GM12878 (cell line): Measurements from ENCODE around the gene FEN1. TPM values are rescaled to one million over a fixed set of nuclear protein-coding genes. Genes with fewer than 3 reads are reported as not detected.

Experiments
- ATAC-seq: fragments of 200-7000 bp; cut with Tn5 transposase; 3 replicates; pipeline ENCODE4 v1.9.1; 2020; ENCODE audit warnings: mild to moderate bottlenecking, moderate library complexity
- BruUV-seq: library from RNA; stranded (reverse); fragments of 400-500 nt; replicated peaks from 2 replicates; lab custom pipeline; 2021; lab: Mats Ljungman, UMichigan
- CTCF ChIA-PET: fragments of 300-600 bp; sonication (Branson Sonifier 250); formaldehyde crosslinking; extraction: SDS; loops from one replicate; lab custom pipeline; 2021; ENCODE audit warnings: inconsistent platforms; lab: Yijun Ruan, JAX
- POLR2A ChIA-PET: fragments of 350-600 bp; formaldehyde crosslinking; extraction: SDS; loops from one replicate; lab custom pipeline; 2021; ENCODE audit warnings: inconsistent platforms; lab: Charles Lee
- RAD21 ChIA-PET: fragments of 300-600 bp; sonication (Branson Sonifier 250); formaldehyde crosslinking; loops from one replicate; lab custom pipeline; 2023; ENCODE audit warnings: antibody characterized with exemption; ENCODE audit not compliant: unreplicated experiment; lab: Charles Lee
- SMC1A ChIA-PET: fragments of 300-600 bp; sonication (Branson Sonifier 250); formaldehyde crosslinking; loops from one replicate; lab custom pipeline; 2023; ENCODE audit not compliant: unreplicated experiment, uncharacterized antibody; lab: Charles Lee
- DNase-seq: peaks from one replicate; pipeline ENCODE4 v3.0.0-alpha.2; 2011; ENCODE audit warnings: low read depth, low spot score
- FAIRE-seq: peaks from 3 replicates; lab custom pipeline; 2011; peaks lifted over from hg19 to GRCh38; lab: Jason Lieb, UNC
- H2AFZ ChIP-seq: 2 replicates; pipeline ENCODE4 v1.6.0; 2011; ENCODE audit warnings: low read depth, low read length, control low read depth; ENCODE audit not compliant: control insufficient read depth
- H3K27ac ChIP-seq: 2 replicates; pipeline ENCODE4 v1.5.1; 2011; ENCODE audit warnings: control low read depth; ENCODE audit not compliant: control insufficient read depth, insufficient read depth
- H3K27me3 ChIP-seq, 2 experiments: replicated peaks in 1 of 2; 2 replicates each; pipeline versions ENCODE4 v1.6.0 to v1.6.1; 2011; ENCODE audit warnings: low read length in 1 of 2; ENCODE audit not compliant: control insufficient read depth in 2 of 2, insufficient read depth in 2 of 2
- H3K36me3 ChIP-seq, 2 experiments: 2 replicates each; pipeline ENCODE4 v1.5.1; 2011; ENCODE audit warnings: low read length in 1 of 2; ENCODE audit not compliant: control insufficient read depth in 2 of 2, insufficient read depth in 2 of 2
- H3K4me1 ChIP-seq: 2 replicates; pipeline ENCODE4 v1.6.1; 2011; ENCODE audit warnings: mild to moderate bottlenecking, low read length, moderate library complexity, mixed read lengths; ENCODE audit not compliant: control insufficient read depth, insufficient read depth
- H3K4me2 ChIP-seq: 2 replicates; pipeline ENCODE4 v1.6.0; 2011; ENCODE audit warnings: control low read depth; ENCODE audit not compliant: control insufficient read depth, insufficient read depth
- H3K4me3 ChIP-seq: fragments of 200-600 bp; sonication (generic); 2 replicates; pipeline ENCODE4 v1.5.1; 2016
- H3K79me2 ChIP-seq: 2 replicates; pipeline ENCODE4 v1.6.0; 2011; ENCODE audit warnings: low read length; ENCODE audit not compliant: control insufficient read depth, insufficient read depth
- H3K9ac ChIP-seq: 2 replicates; pipeline ENCODE4 v1.8.0; 2011; ENCODE audit warnings: low read length, control low read depth, mixed read lengths; ENCODE audit not compliant: control insufficient read depth, insufficient read depth
- H3K9me3 ChIP-seq: replicated peaks from 3 replicates; pipeline ENCODE4 v1.5.1; 2011; ENCODE audit warnings: mild to moderate bottlenecking, low read length; ENCODE audit not compliant: control insufficient read depth, insufficient read depth
- H4K20me1 ChIP-seq: 2 replicates; pipeline ENCODE4 v1.6.0; 2011; ENCODE audit not compliant: control insufficient read depth, insufficient read depth
- BACH1 ChIP-seq: fragments of 450-650 bp; IDR thresholded peaks from 2 replicates; pipeline ENCODE4 v1.6.1; 2017; ENCODE audit warnings: mild to moderate bottlenecking, borderline replicate concordance
- GATAD2B ChIP-seq: fragments of 450-650 bp; conservative IDR thresholded peaks from 2 replicates; pipeline ENCODE4 v1.6.1; 2017; ENCODE audit warnings: low read depth, mild to moderate bottlenecking, moderate library complexity
- NR2F1 ChIP-seq: fragments of 450-650 bp; conservative IDR thresholded peaks from 2 replicates; pipeline ENCODE4 v1.6.1; 2017; ENCODE audit warnings: mild to moderate bottlenecking
- POLR2AphosphoS2 ChIP-seq: IDR thresholded peaks from 2 replicates; pipeline ENCODE4 v1.6.1; 2011; ENCODE audit warnings: low read depth, mild to moderate bottlenecking, low read length, improper control_type of control experiment, moderate library complexity
- RAD21 ChIP-seq: IDR thresholded peaks from 2 replicates; pipeline ENCODE4 v1.6.1; 2011; ENCODE audit warnings: mild to moderate bottlenecking, low read depth, low read length, moderate library complexity; ENCODE audit not compliant: insufficient read depth
- RB1 ChIP-seq: fragments of 450-650 bp; formaldehyde crosslinking; IDR thresholded peaks from 2 replicates; pipeline ENCODE4 v1.6.1; 2017; ENCODE audit warnings: mild to moderate bottlenecking, borderline replicate concordance
- SMAD1 ChIP-seq: fragments of 450-650 bp; IDR thresholded peaks from 2 replicates; pipeline ENCODE4 v1.6.1; 2018; ENCODE audit warnings: mild to moderate bottlenecking, low read depth; ENCODE audit not compliant: partially characterized antibody
- WGBS: methylation state at CpG from one replicate; pipeline ENCODE4 v1.1.6; 2016; ENCODE audit warnings: low lambda C conversion rate; ENCODE audit not compliant: insufficient replicate concordance, insufficient coverage; ENCODE audit errors: missing lambda C conversion rate; 5-methylcytosine and 5-hydroxymethylcytosine counted together
- in situ Hi-C: fragments of 300-500 bp; cut with MboI; formaldehyde crosslinking; loops from 9 replicates; pipeline ENCODE4 v1.14.3; 2018; ENCODE audit warnings: mixed read lengths
- intact Hi-C: fragments of 100-400 bp; cut with micrococcal nuclease; formaldehyde crosslinking; loops from one replicate; pipeline ENCODE4 v1.14.2; 2022; ENCODE audit not compliant: unreplicated experiment
- polyA plus RNA-seq, 11 experiments: library from polyadenylated mRNA; depleted of rRNA in 4 of 11; unstranded in 6 of 11; stranded (reverse) in 5 of 11; fragments of >200 nt; fragmentation: Nextera tagmentation in 4 of 11; fragmentation: Illumina TruSeq in 1 of 11; extraction: Ambion mirVana in 4 of 11; extraction: Trizol in 1 of 11; gene quantifications; 1 replicate in 1 of 11; 2 replicates in 10 of 11; pipeline versions ENCODE4 v1.2.1 to v1.2.3, GENCODE V29; 2011 to 2016; ENCODE audit warnings: inconsistent platforms in 2 of 11, missing spikeins in 2 of 11, low read depth in 1 of 11
- total RNA-seq, 4 experiments: library from RNA; depleted of rRNA in 3 of 4; stranded (reverse); fragments of >200 nt in 3 of 4; fragmentation: Illumina TruSeq in 1 of 4; extraction: Trizol in 1 of 4; gene quantifications; 2 replicates each; pipeline versions ENCODE4 v1.2.1 to v1.2.3, GENCODE V29; 2013 to 2021
- TF ChIP-seq, protein P1 (sequence below): fragments of 450-650 bp; IDR thresholded peaks from 2 replicates; pipeline ENCODE4 v1.6.1; 2017; ENCODE audit warnings: low read depth, mild to moderate bottlenecking, moderate library complexity
- TF ChIP-seq, protein P2 (sequence below): fragments of 450-650 bp; IDR thresholded peaks from 2 replicates; pipeline ENCODE4 v1.6.1; 2016; ENCODE audit warnings: mild to moderate bottlenecking, moderate library complexity, borderline replicate concordance
- TF ChIP-seq, protein P3 (sequence below): IDR thresholded peaks from 2 replicates; pipeline ENCODE4 v1.6.1; 2011; ENCODE audit warnings: low read depth, mild to moderate bottlenecking, low read length, moderate library complexity, borderline replicate concordance; ENCODE audit errors: extremely low read depth
- TF ChIP-seq, protein P4 (sequence below): IDR thresholded peaks from 2 replicates; pipeline ENCODE4 v1.6.1; 2012; ENCODE audit warnings: low read depth, low read length, improper control_type of control experiment

FEN1 gene
- total and polyA plus RNA-seq, 10 of the 15 experiments (the other 5 are each of a cell fraction or from before 2014, with no cell fraction given), result 54.8 to 282 (median 125) TPM

DNA sequence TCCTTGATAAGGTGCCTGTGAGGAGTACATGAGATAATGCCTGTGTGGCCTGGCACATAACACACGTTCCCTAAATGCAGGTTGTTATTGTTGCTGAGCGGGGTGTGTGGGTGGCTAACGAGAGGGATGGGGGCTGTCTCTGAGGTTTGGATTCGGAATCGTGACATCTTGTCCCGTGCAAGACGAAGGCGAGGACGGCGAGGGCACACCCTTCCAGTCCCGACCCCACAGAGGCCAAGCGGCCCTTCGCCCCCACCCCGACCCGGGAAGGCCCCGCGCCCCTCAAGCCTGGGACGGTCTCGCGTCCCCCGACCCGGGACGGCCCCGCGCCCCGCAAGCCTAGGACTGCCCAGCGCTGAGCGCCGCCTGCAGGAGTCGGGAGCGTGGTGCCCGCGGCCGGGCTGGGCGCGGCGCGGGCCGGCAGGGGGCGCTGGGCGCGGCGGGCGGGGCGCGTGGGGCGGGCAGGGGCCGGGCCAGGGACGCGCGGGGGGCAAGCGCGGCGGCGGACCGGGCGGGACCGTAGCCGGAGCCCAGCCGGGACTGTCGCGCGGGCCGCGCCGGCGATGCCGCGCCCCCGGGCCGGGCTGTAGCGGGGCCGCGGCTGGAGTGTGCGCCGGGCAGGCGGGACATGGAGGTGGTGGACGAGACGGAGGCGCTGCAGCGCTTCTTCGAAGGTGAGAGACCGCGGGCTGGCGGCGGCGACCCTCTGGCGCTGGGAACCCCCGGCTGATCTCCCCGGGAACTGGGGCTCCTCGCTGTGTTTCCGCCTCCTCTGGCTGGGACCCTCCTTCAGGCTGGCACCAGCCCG is 40.4 kb upstream of the FEN1 start, which contains the start of gene MYRF (continued):
- TF ChIP-seq RAD21, result 0 out of 2 replicates have a peak, but pooled peaks have one; percentile 13
- TF ChIP-seq BACH1, result 0 out of 2 replicates have a peak, but pooled peaks have one; percentile 53
- TF ChIP-seq NR2F1, result 0 out of 2 replicates have a peak, but pooled peaks have one; percentile 47

DNA sequence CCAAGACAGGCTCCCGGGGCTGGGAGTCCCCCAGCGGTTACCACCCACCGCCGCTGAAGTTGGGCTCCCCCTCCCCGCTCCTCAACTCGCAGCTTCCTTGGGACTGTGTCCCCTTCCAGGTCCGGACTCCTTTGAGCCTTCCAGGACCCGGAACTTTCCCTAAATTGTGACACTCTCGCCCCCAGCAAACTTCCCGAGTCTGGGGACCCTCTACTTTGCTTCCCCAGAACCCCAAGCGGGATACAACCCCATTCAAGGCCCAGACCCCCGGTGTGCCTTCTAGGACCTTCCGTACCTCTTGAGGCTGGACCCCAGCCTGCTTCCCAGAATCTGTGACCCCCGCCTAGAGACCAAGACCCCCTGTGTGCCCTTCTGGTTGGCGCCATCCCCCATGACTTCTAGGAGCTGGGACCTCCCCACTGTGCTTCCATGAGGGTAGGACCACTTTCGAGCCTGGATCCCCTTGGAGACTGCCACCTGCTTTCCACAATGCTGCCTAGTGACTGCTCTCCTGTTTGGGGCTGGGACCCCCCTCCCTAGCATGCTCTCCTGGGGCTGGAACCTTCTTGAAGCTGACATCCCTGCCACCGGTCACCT is 39.7 kb upstream of the FEN1 start:
- intact Hi-C loops (no loop called here), in situ Hi-C loops (no loop called here)
- ChIA-PET RAD21 (interaction anchor here (0.9 to 1.3 kb wide), 6 partner anchors 23 to 44 kb away, joined by 3 to 7 read pairs (median 4); no protein-coding TSS in a partner anchor), SMC1A (interaction anchor here (0.5 to 3.6 kb wide), 7 partner anchors 23 to 710 kb away, joined by 3 to 15 read pairs (median 3); partner anchors contain the start of gene FEN1), CTCF (interaction anchor here (0.6 to 4.6 kb wide), 11 partner anchors 9 to 356 kb away, joined by 3 to 35 read pairs (median 4); partner anchors contain the start of genes FEN1 and TMEM258), POLR2A (interaction anchor here (0.8 to 8.0 kb wide), 5 partner anchors 13 to 213 kb away, joined by 3 to 60 read pairs (median 5); partner anchors contain the start of genes FADS2, FEN1 and TMEM258)
- Histone ChIP-seq H3K9me3 (no peaks in the 10 kb centered on the region), H3K27ac (no peak overlapping the region), H2AFZ (peak overlapping the region; percentile 33; the same call in 1 of the 2 replicates), H4K20me1 (no peaks in the 10 kb centered on the region), H3K4me2 (peak overlapping the region; percentile 22; the same call in 1 of the 2 replicates), H3K4me3 (no peak overlapping the region), H3K4me1 (peaks cover 8% of the 10 kb centered on the region), H3K27me3 (peaks cover 0 to 4% of the 10 kb centered on the region in 2 experiments; a peak in 1 of 4 replicates), H3K36me3 (no peaks in the 10 kb centered on the region), H3K79me2 (no peaks in the 10 kb centered on the region), H3K9ac (no peak overlapping the region)
- 16% methylated on average over 17 of the region's 17 CpGs for WGBS
- DNase-seq (no peak), ATAC-seq (no peak), FAIRE-seq (no peak)
- TSS peak; percentile 51 for BruUV-seq
- 0 out of 2 replicates have a peak, but pooled peaks have one; percentile 22 for TF ChIP-seq RB1
- TF ChIP-seq, protein P1, sequence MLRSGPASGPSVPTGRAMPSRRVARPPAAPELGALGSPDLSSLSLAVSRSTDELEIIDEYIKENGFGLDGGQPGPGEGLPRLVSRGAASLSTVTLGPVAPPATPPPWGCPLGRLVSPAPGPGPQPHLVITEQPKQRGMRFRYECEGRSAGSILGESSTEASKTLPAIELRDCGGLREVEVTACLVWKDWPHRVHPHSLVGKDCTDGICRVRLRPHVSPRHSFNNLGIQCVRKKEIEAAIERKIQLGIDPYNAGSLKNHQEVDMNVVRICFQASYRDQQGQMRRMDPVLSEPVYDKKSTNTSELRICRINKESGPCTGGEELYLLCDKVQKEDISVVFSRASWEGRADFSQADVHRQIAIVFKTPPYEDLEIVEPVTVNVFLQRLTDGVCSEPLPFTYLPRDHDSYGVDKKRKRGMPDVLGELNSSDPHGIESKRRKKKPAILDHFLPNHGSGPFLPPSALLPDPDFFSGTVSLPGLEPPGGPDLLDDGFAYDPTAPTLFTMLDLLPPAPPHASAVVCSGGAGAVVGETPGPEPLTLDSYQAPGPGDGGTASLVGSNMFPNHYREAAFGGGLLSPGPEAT, result no peak
- TF ChIP-seq, protein P2, sequence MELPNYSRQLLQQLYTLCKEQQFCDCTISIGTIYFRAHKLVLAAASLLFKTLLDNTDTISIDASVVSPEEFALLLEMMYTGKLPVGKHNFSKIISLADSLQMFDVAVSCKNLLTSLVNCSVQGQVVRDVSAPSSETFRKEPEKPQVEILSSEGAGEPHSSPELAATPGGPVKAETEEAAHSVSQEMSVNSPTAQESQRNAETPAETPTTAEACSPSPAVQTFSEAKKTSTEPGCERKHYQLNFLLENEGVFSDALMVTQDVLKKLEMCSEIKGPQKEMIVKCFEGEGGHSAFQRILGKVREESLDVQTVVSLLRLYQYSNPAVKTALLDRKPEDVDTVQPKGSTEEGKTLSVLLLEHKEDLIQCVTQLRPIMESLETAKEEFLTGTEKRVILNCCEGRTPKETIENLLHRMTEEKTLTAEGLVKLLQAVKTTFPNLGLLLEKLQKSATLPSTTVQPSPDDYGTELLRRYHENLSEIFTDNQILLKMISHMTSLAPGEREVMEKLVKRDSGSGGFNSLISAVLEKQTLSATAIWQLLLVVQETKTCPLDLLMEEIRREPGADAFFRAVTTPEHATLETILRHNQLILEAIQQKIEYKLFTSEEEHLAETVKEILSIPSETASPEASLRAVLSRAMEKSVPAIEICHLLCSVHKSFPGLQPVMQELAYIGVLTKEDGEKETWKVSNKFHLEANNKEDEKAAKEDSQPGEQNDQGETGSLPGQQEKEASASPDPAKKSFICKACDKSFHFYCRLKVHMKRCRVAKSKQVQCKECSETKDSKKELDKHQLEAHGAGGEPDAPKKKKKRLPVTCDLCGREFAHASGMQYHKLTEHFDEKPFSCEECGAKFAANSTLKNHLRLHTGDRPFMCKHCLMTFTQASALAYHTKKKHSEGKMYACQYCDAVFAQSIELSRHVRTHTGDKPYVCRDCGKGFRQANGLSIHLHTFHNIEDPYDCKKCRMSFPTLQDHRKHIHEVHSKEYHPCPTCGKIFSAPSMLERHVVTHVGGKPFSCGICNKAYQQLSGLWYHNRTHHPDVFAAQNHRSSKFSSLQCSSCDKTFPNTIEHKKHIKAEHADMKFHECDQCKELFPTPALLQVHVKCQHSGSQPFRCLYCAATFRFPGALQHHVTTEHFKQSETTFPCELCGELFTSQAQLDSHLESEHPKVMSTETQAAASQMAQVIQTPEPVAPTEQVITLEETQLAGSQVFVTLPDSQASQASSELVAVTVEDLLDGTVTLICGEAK, result no peak
- peak; percentile 9 for TF ChIP-seq GATAD2B
- no peak for TF ChIP-seq POLR2AphosphoS2
- TF ChIP-seq SMAD1, result no peak
- TF ChIP-seq, protein P3, sequence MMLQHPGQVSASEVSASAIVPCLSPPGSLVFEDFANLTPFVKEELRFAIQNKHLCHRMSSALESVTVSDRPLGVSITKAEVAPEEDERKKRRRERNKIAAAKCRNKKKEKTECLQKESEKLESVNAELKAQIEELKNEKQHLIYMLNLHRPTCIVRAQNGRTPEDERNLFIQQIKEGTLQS, result no peak
- TF ChIP-seq, protein P4, sequence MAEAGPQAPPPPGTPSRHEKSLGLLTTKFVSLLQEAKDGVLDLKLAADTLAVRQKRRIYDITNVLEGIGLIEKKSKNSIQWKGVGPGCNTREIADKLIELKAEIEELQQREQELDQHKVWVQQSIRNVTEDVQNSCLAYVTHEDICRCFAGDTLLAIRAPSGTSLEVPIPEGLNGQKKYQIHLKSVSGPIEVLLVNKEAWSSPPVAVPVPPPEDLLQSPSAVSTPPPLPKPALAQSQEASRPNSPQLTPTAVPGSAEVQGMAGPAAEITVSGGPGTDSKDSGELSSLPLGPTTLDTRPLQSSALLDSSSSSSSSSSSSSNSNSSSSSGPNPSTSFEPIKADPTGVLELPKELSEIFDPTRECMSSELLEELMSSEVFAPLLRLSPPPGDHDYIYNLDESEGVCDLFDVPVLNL, result no peak
